AG04450 (cell line): ENCODE data around the gene TTC5. TPM values are rescaled to one million over a fixed set of nuclear protein-coding genes. Genes with fewer than 3 reads are reported as not detected.
A peak's percentile ranks its signal among the peaks of the same experiment; 100 is the strongest.

Experiments
- CTCF ChIA-PET: fragments of 300-600, 350-600 bp; formaldehyde crosslinking; extraction: SDS; loops from one replicate; lab custom pipeline; 2022; ENCODE audit warnings: antibody characterized with exemption, inconsistent platforms; lab: Charles Lee
- POLR2A ChIA-PET: fragments of 350-600 bp; formaldehyde crosslinking; extraction: SDS; loops from one replicate; lab custom pipeline; 2021; ENCODE audit warnings: antibody characterized with exemption, inconsistent platforms; lab: Yijun Ruan, JAX
- DNase-seq: peaks from one replicate; pipeline ENCODE4 v3.0.0-alpha.2; 2011; ENCODE audit warnings: low read depth, low spot score
- H3K27ac ChIP-seq: one replicate; pipeline ENCODE4 v1.5.1; 2012; ENCODE audit warnings: low read depth, low read length, control low read depth
- H3K27me3 ChIP-seq: one replicate; pipeline ENCODE4 v1.6.0; 2012; ENCODE audit warnings: low read length; ENCODE audit not compliant: control insufficient read depth, insufficient read depth
- H3K4me3 ChIP-seq: 2 replicates; pipeline ENCODE4 v1.5.1; 2011; ENCODE audit warnings: mild to moderate bottlenecking, low read depth, low read length, control low read depth
- H3K9me3 ChIP-seq: 2 replicates; pipeline ENCODE4 v1.5.1; 2012; ENCODE audit warnings: low read length; ENCODE audit not compliant: control insufficient read depth, insufficient read depth
- polyA minus RNA-seq: library from RNA; depleted of rRNA, polyadenylated mRNA; stranded (reverse); fragments of >200 nt; gene quantifications from 2 replicates; pipeline ENCODE4 v1.2.3, GENCODE V29; 2011; rRNA and poly(A)+ RNA removed
- polyA plus RNA-seq: library from polyadenylated mRNA; depleted of rRNA; stranded (reverse); fragments of >200 nt; gene quantifications from 2 replicates; pipeline ENCODE4 v1.2.3, GENCODE V29; 2011; rRNA removed
- TF ChIP-seq, protein P1 (sequence below): IDR thresholded peaks from 2 replicates; pipeline ENCODE4 v1.5.1; 2011; ENCODE audit warnings: low read depth, low read length, control low read depth, inconsistent platforms

TTC5 gene
- polyA plus RNA-seq (20.0 and 23.5 TPM in 2 replicates), polyA minus RNA-seq (30.9 and 34.3 TPM in 2 replicates)

DNA sequence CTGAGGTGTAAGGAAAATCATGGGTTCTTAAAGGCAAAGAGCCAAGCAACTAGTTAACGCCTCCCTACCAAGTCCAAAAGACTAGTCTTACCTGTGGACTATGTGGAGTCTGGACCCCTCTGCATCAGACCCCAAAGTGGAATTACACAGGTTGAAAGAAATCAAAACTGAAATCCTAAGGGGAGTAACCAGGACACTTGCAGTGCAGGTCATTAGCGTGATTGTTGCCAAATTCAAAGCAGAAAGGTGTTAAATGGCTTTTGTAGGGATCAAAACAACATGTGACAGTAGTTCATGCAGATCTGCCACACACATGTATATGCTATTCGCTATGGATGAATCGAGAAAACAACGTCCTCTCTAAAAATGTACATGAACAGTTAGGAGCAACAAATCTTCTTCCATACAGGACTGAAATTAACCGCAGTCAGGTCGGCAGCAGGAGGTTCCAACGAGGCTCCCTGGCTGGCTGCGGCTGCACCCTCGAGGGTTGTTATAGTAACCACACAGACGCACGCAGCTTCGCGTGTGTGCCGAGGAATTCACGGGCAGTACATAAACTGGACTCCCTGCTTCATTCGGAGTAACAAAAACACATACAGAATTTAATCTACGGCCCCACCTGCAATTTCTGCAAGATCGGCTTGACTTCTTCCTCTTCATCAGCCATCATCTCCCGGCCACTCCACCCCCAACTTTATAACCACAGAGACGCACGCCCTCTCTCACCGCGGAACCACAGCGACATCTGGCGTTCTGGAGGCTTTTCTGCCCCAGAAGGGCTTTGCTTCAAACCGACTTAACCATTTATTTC lies at the start of gene TTC5:
Gene TTC5, minus strand, starts transcription at position 687 of the 814 bp plus-strand sequence. Its CDS starts 14 bp downstream, at position 673.
- Histone ChIP-seq H3K27me3 (no peaks in the 10 kb centered on the region), H3K4me3 (peak within 1 kb of the TSS; percentile 70), H3K9me3 (no peaks in the 10 kb centered on the region), H3K27ac (no peak within 1 kb of the TSS)
- TF ChIP-seq, protein P1, sequence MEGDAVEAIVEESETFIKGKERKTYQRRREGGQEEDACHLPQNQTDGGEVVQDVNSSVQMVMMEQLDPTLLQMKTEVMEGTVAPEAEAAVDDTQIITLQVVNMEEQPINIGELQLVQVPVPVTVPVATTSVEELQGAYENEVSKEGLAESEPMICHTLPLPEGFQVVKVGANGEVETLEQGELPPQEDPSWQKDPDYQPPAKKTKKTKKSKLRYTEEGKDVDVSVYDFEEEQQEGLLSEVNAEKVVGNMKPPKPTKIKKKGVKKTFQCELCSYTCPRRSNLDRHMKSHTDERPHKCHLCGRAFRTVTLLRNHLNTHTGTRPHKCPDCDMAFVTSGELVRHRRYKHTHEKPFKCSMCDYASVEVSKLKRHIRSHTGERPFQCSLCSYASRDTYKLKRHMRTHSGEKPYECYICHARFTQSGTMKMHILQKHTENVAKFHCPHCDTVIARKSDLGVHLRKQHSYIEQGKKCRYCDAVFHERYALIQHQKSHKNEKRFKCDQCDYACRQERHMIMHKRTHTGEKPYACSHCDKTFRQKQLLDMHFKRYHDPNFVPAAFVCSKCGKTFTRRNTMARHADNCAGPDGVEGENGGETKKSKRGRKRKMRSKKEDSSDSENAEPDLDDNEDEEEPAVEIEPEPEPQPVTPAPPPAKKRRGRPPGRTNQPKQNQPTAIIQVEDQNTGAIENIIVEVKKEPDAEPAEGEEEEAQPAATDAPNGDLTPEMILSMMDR = peak; percentile 97
- POLR2A ChIA-PET = interaction anchor here (1.4 kb wide), 1 partner anchor 38 kb away, joined by 4 read pairs; the partner anchor contains the start of gene PARP2
- DNase-seq = peak; percentile 81
- CTCF ChIA-PET = interaction anchor here (0.6 to 2.4 kb wide), 11 partner anchors 9 to 168 kb away, joined by 3 to 23 read pairs (median 3); partner anchors contain the start of gene CCNB1IP1

GRCh38 chr14:20350860-20351259 lies 45.1 kb upstream of the TTC5 start:
- CTCF ChIA-PET = interaction anchor here (1.1 to 9.4 kb wide), 2 partner anchors 23 to 63 kb away, joined by 3 to 76 read pairs; no protein-coding TSS in a partner anchor
- Histone ChIP-seq H3K4me3 (no peak overlapping the region), H3K27me3 (no peaks in the 10 kb centered on the region), H3K9me3 (no peaks in the 10 kb centered on the region), H3K27ac (no peak overlapping the region)
- DNase-seq = no peak
- POLR2A ChIA-PET = no interaction called here
- TF ChIP-seq, protein P1 = peak; percentile 35

DNA sequence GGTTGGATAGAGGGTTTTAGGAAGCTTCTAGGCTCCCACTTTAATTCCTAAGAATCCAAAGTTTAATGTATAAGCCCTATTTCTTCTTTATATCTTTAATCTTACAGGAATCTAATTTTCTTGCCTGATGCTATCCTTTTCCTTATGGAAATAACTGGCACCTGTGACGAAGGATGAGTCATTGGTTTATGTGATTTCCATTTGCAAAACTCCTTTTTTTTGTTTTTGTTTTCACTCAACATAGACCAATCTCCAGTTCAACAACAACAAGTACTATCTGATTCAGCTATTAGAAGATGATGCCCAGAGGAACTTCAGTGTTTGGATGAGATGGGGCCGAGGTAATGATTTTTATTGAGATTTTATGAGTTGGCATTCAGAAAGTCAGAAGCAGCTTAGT lies 44.5 kb upstream of the TTC5 start:
- no peak overlapping the region for H3K4me3 ChIP-seq
- ChIA-PET CTCF (interaction anchor here (0.6 to 9.4 kb wide), 4 partner anchors 22 to 65 kb away, joined by 3 to 76 read pairs (median 4); no protein-coding TSS in a partner anchor), POLR2A (interaction anchor here (0.7 kb wide), 1 partner anchor 100 kb away, joined by 3 read pairs; no protein-coding TSS in a partner anchor)
- H3K27ac ChIP-seq = no peak overlapping the region
- no peaks in the 10 kb centered on the region for H3K9me3 ChIP-seq
- TF ChIP-seq, protein P1 = no peak
- no peaks in the 10 kb centered on the region for H3K27me3 ChIP-seq
- no peak for DNase-seq

- no peak for DNase-seq
- CTCF ChIA-PET = interaction anchor here (0.7 to 9.4 kb wide), 2 partner anchors 19 to 66 kb away, joined by 4 to 76 read pairs; no protein-coding TSS in a partner anchor
- TF ChIP-seq, protein P1 = no peak
- H3K27ac ChIP-seq = no peak overlapping the region
- no peaks in the 10 kb centered on the region for H3K27me3 ChIP-seq
- no peak overlapping the region for H3K4me3 ChIP-seq
- POLR2A ChIA-PET = no interaction called here
- H3K9me3 ChIP-seq = no peaks in the 10 kb centered on the region
Measured at GRCh38 chr14:20347747-20348146, 42.0 kb upstream of the TTC5 start.

GRCh38 chr14:20346713-20347112 lies 41.0 kb upstream of the TTC5 start:
- H3K27me3 ChIP-seq = no peaks in the 10 kb centered on the region
- TF ChIP-seq, protein P1 = no peak
- H3K9me3 ChIP-seq = no peaks in the 10 kb centered on the region
- POLR2A ChIA-PET = interaction anchor here (0.6 kb wide), 1 partner anchor 117 kb away, joined by 6 read pairs; no protein-coding TSS in a partner anchor
- no peak overlapping the region for H3K27ac ChIP-seq
- CTCF ChIA-PET = interaction anchor here (0.7 to 1.2 kb wide), 2 partner anchors 15 to 19 kb away, joined by 5 to 6 read pairs; no protein-coding TSS in a partner anchor
- no peak for DNase-seq
- no peak overlapping the region for H3K4me3 ChIP-seq
